Naive B cell (primary cell): ENCODE results near the gene TMEM272. TPM values are rescaled to one million over a fixed set of nuclear protein-coding genes. Genes with fewer than 3 reads are reported as not detected.

ENCODE experiments used
- ATAC-seq, 2 donors: fragments of 150-1000 bp; cut with Tn5 transposase; 2 replicates each; pipeline ENCODE4 v1.10.0; 2021; ENCODE audit warnings: low read depth in 2 of 2, mild to moderate bottlenecking in 2 of 2, moderate library complexity in 2 of 2
- DNase-seq: peaks from one replicate; pipeline ENCODE4 v3.0.0; 2022
- H3K27ac Mint-ChIP-seq, 6 donors: one replicate each; pipeline ENCODE4 v1.8.0; 2020 to 2022; ENCODE audit warnings: mild to moderate bottlenecking in 6 of 6, mixed read lengths in 6 of 6, moderate library complexity in 5 of 6, inconsistent platforms in 2 of 6
- H3K27me3 Mint-ChIP-seq, 3 donors: one replicate each; pipeline ENCODE4 v1.8.0; 2021 to 2022; ENCODE audit warnings: mixed read lengths in 3 of 3, mild to moderate bottlenecking in 1 of 3
- H3K36me3 Mint-ChIP-seq, 2 donors: one replicate each; pipeline ENCODE4 v1.8.0; 2020 to 2022; ENCODE audit warnings: mixed read lengths in 2 of 2, inconsistent platforms in 1 of 2, mild to moderate bottlenecking in 1 of 2
- H3K4me1 Mint-ChIP-seq, 3 donors: one replicate each; pipeline ENCODE4 v1.8.0; 2020 to 2022; ENCODE audit warnings: mixed read lengths in 3 of 3, inconsistent platforms in 1 of 3, mild to moderate bottlenecking in 1 of 3, moderate library complexity in 1 of 3
- H3K4me3 Mint-ChIP-seq, 8 donors: one replicate each; pipeline ENCODE4 v1.8.0; 2020 to 2022; ENCODE audit warnings: mild to moderate bottlenecking in 8 of 8, mixed read lengths in 8 of 8, moderate library complexity in 8 of 8, inconsistent platforms in 2 of 8
- H3K9me3 Mint-ChIP-seq, 7 donors: one replicate each; pipeline ENCODE4 v1.8.0; 2020 to 2022; ENCODE audit warnings: mixed read lengths in 7 of 7, mild to moderate bottlenecking in 5 of 7, inconsistent platforms in 2 of 7, moderate library complexity in 1 of 7
- polyA plus RNA-seq, 6 donors: library from polyadenylated mRNA; unstranded; fragments of 300-500 nt; fragmentation: Illumina TruSeq; gene quantifications; one replicate each; pipeline ENCODE4 v1.2.3, GENCODE V29; 2021; ENCODE audit warnings: low read depth in 6 of 6

The TMEM272 gene
- polyA plus RNA-seq, 6 donors from 2014 or later = 0.09 to 0.11 TPM; not detected in 4

- Mint-ChIP-seq H3K9me3 (peaks cover 0 to 5% (median 0%) of the 10 kb centered on the region in 7 donors), H3K27me3 (no peaks in the 10 kb centered on the region), H3K4me1 (peaks cover 18 to 43% (median 33%) of the 10 kb centered on the region in 3 donors), H3K36me3 (no peaks in the 10 kb centered on the region), H3K27ac (peak overlapping the region; percentile 95 to 99 (median 98)), H3K4me3 (peak overlapping the region; percentile 86 to 95 (median 90))
- DNase-seq (peak; percentile 25), ATAC-seq (no peak)
Measured at GRCh38 chr13:51804295-51805172, 40.4 kb downstream of the TMEM272 start.

DNA sequence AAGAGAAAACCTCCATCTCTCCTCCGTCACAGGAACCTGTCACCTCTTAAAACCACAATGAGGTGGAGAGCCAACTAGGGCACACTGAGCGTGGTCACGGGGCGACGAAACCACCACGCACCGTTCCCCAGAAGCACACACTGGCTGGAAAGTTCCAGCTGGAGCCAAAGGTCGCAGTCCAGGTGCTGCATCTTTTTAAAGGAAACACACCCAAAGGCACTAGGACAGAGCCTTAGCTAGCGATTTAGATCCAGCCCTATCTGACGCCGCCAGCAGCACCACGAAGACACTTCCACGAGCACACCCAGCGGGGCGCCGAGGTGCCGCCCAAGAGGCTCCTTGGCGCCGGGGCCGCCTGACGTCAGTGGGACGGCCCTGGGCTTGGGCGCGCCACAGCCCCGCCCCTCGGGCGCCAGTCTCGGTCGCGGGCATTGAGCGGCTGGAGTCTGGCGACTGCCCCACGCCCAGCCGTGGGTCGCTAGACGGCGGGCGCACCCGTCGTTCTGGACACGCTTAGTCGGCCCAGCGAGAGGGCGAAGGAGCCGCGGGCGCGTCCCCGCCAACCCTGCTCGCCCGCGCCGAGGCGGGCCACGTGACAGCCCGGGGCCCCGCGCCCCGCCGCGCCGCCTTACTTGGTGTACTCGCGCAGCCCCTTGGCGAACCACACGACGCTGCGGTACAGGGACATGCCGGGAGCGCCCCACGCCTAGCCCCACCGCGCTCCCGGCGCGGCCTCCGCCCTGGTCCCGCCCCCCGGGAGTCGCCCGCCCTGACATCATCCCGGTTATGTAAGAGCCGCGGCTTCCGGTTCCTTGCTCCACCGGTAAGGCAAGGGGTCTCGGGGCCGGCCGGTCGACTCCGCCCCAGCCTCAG, 41.3 kb downstream of the TMEM272 start, which contains the start of gene DHRS12:
DHRS12 (minus strand) TSS at position 742 of the 873 bp plus-strand sequence. CDS start 4,504 bp downstream, outside the sequence.
- Mint-ChIP-seq H3K4me1 (peaks cover 18 to 43% (median 33%) of the 10 kb centered on the region in 3 donors), H3K27ac (peak within 1 kb of the TSS; percentile 99 to 100 (median 100))
- ATAC-seq = peak; percentile 76 to 77

DNA sequence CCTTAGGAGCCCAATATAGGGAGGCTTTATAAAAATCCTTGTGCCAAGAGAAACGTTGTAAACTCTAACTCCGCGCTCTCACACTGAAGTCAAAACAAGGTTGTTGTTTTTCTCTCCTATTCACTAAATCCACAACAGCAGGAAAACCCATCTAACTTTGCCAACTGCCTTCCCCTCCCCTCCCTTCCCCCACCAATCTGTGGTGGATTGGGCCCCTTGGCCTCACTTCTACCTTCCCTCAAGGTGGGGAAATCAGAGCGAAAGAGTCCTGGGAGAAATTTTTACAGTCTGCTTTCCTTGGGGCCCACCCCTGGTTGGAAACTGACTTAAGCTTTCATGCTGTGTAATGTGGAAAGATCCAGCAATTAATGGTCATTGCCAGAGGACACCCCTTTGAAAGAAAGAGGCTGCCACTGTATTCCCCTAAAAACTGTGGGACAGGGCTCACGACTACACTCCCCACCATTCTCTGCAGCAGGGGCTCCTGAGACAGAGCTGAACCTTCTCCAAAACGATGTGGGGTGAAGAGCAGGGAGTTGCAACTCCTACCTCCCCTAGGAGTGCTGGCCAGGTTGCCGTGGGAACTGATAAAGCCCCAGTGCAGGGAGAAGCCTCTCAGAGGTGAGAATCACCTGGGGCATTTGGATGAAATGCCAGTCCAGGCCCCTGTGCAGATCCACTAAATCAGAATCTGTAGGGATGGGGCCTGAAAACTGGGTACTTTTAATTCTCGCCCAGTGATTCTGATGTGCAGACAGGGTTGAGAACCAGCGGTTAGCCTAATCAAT, 42.2 kb downstream of the TMEM272 start:
- peaks cover 20 to 44% (median 34%) of the 10 kb centered on the region in 3 donors for H3K4me1 Mint-ChIP-seq

More for the DNA sequence above, 41.3 kb downstream of the TMEM272 start, which contains the start of gene DHRS12:
- H3K9me3 Mint-ChIP-seq = peaks cover 0 to under 1% (median 0%) of the 10 kb centered on the region in 7 donors
- no peaks in the 10 kb centered on the region for H3K36me3 Mint-ChIP-seq
- peak within 1 kb of the TSS; percentile 86 to 97 (median 95) for H3K4me3 Mint-ChIP-seq
- peak; percentile 89 for DNase-seq
- H3K27me3 Mint-ChIP-seq = no peaks in the 10 kb centered on the region

DNA sequence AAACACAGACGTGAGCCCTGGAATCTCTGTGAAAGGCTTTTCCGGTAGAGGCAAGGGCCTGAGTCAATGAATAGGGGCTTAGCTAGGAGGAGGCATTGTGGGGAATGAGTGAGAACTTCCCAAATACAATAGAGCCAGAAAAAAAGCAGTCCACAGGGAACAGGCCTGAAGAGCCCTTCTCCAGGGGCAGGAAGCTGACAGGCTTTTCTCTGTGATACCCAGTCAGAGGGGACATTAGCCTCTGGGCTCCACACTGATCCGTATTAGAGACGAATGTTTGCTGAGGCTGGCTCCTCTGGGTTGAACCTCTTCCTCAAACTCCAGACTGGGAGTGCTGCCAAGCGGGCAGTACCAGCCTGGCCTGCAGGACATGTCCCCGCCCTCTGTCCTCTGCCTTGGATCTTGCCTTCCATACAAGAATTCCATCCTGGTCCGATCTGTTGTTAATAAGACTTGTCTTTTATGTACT, 43.3 kb downstream of the TMEM272 start:
- Mint-ChIP-seq H3K4me3 (peak overlapping the region in 2 of 8 donors; percentile 6 to 86), H3K27me3 (no peaks in the 10 kb centered on the region), H3K9me3 (no peaks in the 10 kb centered on the region), H3K36me3 (no peaks in the 10 kb centered on the region), H3K4me1 (peaks cover 23 to 44% (median 36%) of the 10 kb centered on the region in 3 donors), H3K27ac (peak overlapping the region; percentile 28 to 100 (median 78))
- DNase-seq (no peak), ATAC-seq (no peak)

More for the DNA sequence above, 42.2 kb downstream of the TMEM272 start:
- DNase-seq (no peak), ATAC-seq (no peak)
- Mint-ChIP-seq H3K27me3 (no peaks in the 10 kb centered on the region), H3K4me3 (peak overlapping the region; percentile 86 to 97 (median 95)), H3K9me3 (no peaks in the 10 kb centered on the region), H3K36me3 (no peaks in the 10 kb centered on the region), H3K27ac (peak overlapping the region; percentile 99 to 100 (median 100))

DNA sequence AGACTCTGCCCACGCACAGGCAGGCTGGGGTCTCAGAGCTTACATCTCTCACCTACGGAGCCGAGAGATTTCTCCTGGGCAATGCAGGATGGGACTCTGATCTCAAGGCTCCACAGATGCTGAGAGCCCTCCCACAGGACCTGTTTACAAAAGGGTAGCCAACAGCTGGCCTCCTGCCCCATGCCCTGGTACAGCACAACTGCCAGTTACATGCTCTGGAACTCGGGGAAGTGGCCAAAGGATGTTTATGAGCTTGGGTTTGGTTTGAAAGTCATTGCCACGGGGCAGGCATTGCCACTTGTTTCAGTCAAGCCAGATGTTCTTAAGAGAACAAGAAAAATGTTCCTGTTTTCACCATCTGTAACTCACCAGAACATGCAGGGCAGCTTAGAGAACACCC, 44.5 kb downstream of the TMEM272 start:
- ATAC-seq (no peak), DNase-seq (no peak)
- peaks cover 27 to 48% (median 28%) of the 10 kb centered on the region in 3 donors for H3K4me1 Mint-ChIP-seq
- H3K36me3 Mint-ChIP-seq = no peaks in the 10 kb centered on the region
- H3K4me3 Mint-ChIP-seq = peak overlapping the region in 1 of 8 donors; percentile 8
- H3K27me3 Mint-ChIP-seq = no peaks in the 10 kb centered on the region
- H3K27ac Mint-ChIP-seq = peak overlapping the region in 5 of 6 donors; percentile 20 to 99 (median 38)
- no peaks in the 10 kb centered on the region for H3K9me3 Mint-ChIP-seq

GRCh38 chr13:51799261-51799660, 45.7 kb downstream of the TMEM272 start:
- Mint-ChIP-seq H3K9me3 (no peaks in the 10 kb centered on the region), H3K27ac (no peak overlapping the region), H3K36me3 (no peaks in the 10 kb centered on the region), H3K27me3 (no peaks in the 10 kb centered on the region), H3K4me3 (no peak overlapping the region), H3K4me1 (peaks cover 28 to 48% (median 28%) of the 10 kb centered on the region in 3 donors)
- DNase-seq (no peak), ATAC-seq (no peak)

DNA sequence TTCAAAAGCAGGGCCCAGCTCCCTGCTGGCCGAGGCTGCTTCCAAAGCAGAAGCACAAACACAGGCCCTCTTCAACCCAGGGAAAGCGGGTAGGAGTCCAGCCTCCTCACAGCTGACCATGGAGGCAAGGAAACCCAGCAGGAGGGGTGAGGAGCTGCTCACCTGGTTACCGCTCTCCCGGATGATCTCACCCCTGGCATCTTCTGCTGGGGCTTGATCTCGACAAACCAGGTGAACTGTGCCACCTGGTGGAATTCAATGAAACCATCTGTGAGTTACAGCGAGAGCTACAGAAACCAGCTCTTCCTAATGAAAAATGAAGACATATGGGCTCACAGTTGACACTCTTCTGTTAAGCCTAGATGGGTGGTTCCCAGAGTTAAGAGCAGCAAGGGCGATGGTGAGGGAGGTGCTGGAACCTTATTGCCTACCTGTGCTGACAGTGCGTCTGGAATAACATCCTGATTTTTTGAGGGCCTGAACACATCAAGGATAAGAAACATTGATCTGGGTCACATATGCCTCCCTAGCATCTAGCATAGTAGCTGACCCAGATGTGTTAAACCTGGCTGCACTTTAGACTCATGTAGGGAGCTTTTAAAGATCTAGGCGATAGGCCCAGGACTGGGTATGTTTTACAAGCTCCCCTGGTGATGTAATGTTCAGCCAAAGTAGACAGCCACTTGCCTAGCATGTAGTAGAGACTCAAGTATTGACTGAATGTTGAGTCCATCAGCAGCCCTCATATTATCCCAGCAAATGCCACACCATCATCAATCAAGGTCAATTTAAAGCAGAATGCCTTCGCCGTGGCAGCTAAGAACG, 47.1 kb downstream of the TMEM272 start:
- Mint-ChIP-seq H3K4me3 (peak overlapping the region in 1 of 8 donors; percentile 77), H3K36me3 (no peaks in the 10 kb centered on the region), H3K9me3 (no peaks in the 10 kb centered on the region), H3K27ac (peak overlapping the region in 4 of 6 donors; percentile 13 to 78 (median 56)), H3K27me3 (no peaks in the 10 kb centered on the region), H3K4me1 (peaks cover 33 to 55% (median 36%) of the 10 kb centered on the region in 3 donors)
- peak; percentile 44 for DNase-seq
- peak in 1 of 2 donors; percentile 26 for ATAC-seq

DNA sequence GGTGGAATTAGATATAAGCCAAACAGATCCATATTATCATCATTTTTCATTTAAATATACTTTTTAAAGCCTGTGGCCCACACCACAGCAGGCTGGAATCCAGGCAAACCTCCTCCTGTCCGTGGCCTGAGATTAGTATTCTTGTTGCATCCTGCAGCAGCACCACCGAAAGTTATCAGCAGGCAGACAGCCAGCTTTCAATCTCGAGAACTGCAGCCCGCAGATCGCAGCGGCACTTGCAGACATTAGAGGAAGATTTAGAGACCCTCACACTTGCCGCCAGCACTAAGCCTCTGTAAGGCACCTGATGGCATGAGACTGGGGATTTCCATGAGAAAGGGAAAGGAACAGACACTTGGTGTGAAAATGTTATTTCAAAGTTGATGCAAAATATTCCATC, 48.4 kb downstream of the TMEM272 start:
- no peak for ATAC-seq
- H3K36me3 Mint-ChIP-seq = no peaks in the 10 kb centered on the region
- H3K9me3 Mint-ChIP-seq = no peaks in the 10 kb centered on the region
- peaks cover 30 to 46% (median 33%) of the 10 kb centered on the region in 3 donors for H3K4me1 Mint-ChIP-seq
- no peak overlapping the region for H3K4me3 Mint-ChIP-seq
- H3K27me3 Mint-ChIP-seq = no peaks in the 10 kb centered on the region
- no peak for DNase-seq
- peak overlapping the region in 2 of 6 donors; percentile 36 to 60 for H3K27ac Mint-ChIP-seq

GRCh38 chr13:51795419-51795818, 49.6 kb downstream of the TMEM272 start:
- peak overlapping the region in 4 of 6 donors; percentile 76 to 95 (median 92) for H3K27ac Mint-ChIP-seq
- H3K4me1 Mint-ChIP-seq = peaks cover 30 to 44% (median 38%) of the 10 kb centered on the region in 3 donors
- DNase-seq (no peak), ATAC-seq (no peak)
- H3K36me3 Mint-ChIP-seq = no peaks in the 10 kb centered on the region
- no peaks in the 10 kb centered on the region for H3K27me3 Mint-ChIP-seq
- no peaks in the 10 kb centered on the region for H3K9me3 Mint-ChIP-seq
- peak overlapping the region in 3 of 8 donors; percentile 9 to 55 (median 16) for H3K4me3 Mint-ChIP-seq

DNA sequence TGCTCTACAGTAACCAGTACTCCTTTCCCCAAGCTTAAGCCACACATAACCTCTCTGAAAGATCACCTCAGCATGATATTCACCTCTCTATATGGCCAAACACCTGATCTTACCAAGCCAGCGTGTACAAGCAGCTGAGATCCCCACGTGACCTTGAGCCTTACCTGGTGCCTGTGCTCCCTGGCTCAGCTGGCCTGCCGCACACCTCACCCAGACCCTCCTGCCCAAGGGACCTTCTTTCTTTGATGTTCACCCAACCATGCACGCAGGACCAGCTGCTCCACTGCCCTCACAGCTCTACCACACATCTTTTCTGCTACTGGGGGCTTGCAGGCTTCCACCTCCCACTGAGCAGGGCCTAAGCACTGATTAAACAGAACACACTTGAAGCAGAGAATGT, 50.0 kb downstream of the TMEM272 start:
- DNase-seq (no peak), ATAC-seq (no peak)
- H3K4me3 Mint-ChIP-seq = peak overlapping the region in 6 of 8 donors; percentile 35 to 78 (median 56)
- H3K4me1 Mint-ChIP-seq = peaks cover 30 to 43% (median 38%) of the 10 kb centered on the region in 3 donors
- H3K9me3 Mint-ChIP-seq = no peaks in the 10 kb centered on the region
- peak overlapping the region in 4 of 6 donors; percentile 54 to 95 (median 92) for H3K27ac Mint-ChIP-seq
- H3K36me3 Mint-ChIP-seq = no peaks in the 10 kb centered on the region
- H3K27me3 Mint-ChIP-seq = no peaks in the 10 kb centered on the region

- Mint-ChIP-seq H3K9me3 (no peaks in the 10 kb centered on the region), H3K36me3 (peaks cover 9% of the 10 kb centered on the region in 2 donors), H3K27me3 (no peaks in the 10 kb centered on the region), H3K4me3 (peak overlapping the region; percentile 20 to 80 (median 50)), H3K27ac (peak overlapping the region; percentile 8 to 95 (median 84)), H3K4me1 (peaks cover 30 to 43% (median 38%) of the 10 kb centered on the region in 3 donors)
- ATAC-seq (peak; percentile 91 to 93), DNase-seq (peak; percentile 73)
Measured at GRCh38 chr13:51793570-51794271, 51.3 kb downstream of the TMEM272 start.
